Progenitor cell of endocrine pancreas (in vitro differentiated cells): ENCODE results near the gene KDM1B. TPM values are rescaled to one million over a fixed set of nuclear protein-coding genes. Genes with fewer than 3 reads are reported as not detected.

ENCODE experiments used
- DNase-seq: peaks from one replicate; pipeline ENCODE4 v3.0.0; 2021; ENCODE audit warnings: low spot score; ENCODE audit not compliant: unreplicated experiment
- H3K27ac Mint-ChIP-seq: 2 replicates; pipeline ENCODE4 v1.8.0; 2021; ENCODE audit warnings: mild to moderate bottlenecking, moderate library complexity, mixed read lengths
- H3K27me3 Mint-ChIP-seq: 2 replicates; pipeline ENCODE4 v1.8.0; 2021; ENCODE audit warnings: mixed read lengths
- H3K36me3 Mint-ChIP-seq: 2 replicates; pipeline ENCODE4 v1.8.0; 2022; ENCODE audit warnings: mixed read lengths; ENCODE audit not compliant: insufficient read depth
- H3K4me1 Mint-ChIP-seq: 2 replicates; pipeline ENCODE4 v1.8.0; 2021; ENCODE audit warnings: low read depth, mixed read lengths
- H3K4me3 Mint-ChIP-seq: 2 replicates; pipeline ENCODE4 v1.8.0; 2021; ENCODE audit warnings: low read depth, mild to moderate bottlenecking, moderate library complexity, mixed read lengths
- H3K9me3 Mint-ChIP-seq: 2 replicates; pipeline ENCODE4 v1.8.0; 2021; ENCODE audit warnings: low read depth, mixed read lengths
- total RNA-seq: library from RNA; stranded (reverse); gene quantifications from 2 replicates; pipeline ENCODE4 v1.2.1, GENCODE V29; 2021
- TF ChIP-seq, protein P1 (sequence below): fragments of 200-600 bp; sonication (generic); IDR thresholded peaks from one replicate; pipeline ENCODE4 v1.5.0; 2021; ENCODE audit warnings: antibody characterized with exemption, mild to moderate bottlenecking; ENCODE audit not compliant: unreplicated experiment

KDM1B gene
- total RNA-seq, 1 donor from 2014 or later, result 21.7 TPM

DNA sequence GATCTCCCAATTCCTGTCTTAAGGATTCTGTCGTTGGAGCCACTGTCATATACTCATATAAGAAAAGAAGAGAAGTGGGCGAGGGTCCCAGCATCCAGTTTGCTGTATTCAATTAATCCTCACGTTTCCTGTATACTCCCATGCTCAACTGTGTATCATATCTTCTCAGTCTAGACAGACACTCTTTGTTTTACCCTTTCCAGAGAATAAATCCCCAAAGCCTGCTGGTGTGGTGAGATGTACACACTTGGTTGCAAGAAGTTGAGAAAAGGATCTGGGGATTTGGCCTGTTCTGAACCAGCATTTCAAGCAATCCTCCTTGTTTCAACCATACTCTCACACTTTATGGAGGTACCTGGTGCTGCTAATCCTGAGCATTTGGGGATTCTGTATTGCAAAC lies 3.4 kb upstream of the KDM1B start:
- H3K4me1 Mint-ChIP-seq, result peaks cover 23% of the 10 kb centered on the region
- H3K9me3 Mint-ChIP-seq, result no peaks in the 10 kb centered on the region
- DNase-seq, result no peak
- no peaks in the 10 kb centered on the region for H3K27me3 Mint-ChIP-seq
- peaks cover 3% of the 10 kb centered on the region for H3K36me3 Mint-ChIP-seq
- no peak overlapping the region for H3K4me3 Mint-ChIP-seq
- H3K27ac Mint-ChIP-seq, result no peak overlapping the region
- TF ChIP-seq, protein P1, sequence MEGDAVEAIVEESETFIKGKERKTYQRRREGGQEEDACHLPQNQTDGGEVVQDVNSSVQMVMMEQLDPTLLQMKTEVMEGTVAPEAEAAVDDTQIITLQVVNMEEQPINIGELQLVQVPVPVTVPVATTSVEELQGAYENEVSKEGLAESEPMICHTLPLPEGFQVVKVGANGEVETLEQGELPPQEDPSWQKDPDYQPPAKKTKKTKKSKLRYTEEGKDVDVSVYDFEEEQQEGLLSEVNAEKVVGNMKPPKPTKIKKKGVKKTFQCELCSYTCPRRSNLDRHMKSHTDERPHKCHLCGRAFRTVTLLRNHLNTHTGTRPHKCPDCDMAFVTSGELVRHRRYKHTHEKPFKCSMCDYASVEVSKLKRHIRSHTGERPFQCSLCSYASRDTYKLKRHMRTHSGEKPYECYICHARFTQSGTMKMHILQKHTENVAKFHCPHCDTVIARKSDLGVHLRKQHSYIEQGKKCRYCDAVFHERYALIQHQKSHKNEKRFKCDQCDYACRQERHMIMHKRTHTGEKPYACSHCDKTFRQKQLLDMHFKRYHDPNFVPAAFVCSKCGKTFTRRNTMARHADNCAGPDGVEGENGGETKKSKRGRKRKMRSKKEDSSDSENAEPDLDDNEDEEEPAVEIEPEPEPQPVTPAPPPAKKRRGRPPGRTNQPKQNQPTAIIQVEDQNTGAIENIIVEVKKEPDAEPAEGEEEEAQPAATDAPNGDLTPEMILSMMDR, result no peak

DNA sequence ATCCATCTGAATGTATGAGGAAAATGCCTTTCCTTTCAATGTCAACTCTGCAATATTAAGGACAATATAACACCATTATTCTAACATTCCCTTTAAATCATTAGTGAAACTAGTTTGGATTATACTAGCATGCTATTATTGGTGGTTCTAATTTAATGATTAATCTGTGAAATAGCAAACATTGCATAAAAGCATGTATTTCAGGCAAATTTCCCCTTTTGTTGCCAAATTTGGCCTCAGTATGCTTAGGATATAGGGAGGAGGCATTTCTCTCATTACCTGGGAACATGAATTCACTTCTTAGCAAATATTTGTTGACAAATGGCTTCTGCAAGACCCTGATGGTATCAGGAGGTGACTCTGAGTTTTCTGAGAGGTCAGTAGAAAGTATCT lies 1.9 kb upstream of the KDM1B start:
- H3K27ac Mint-ChIP-seq, result peak overlapping the region; percentile 77
- DNase-seq, result no peak
- H3K4me3 Mint-ChIP-seq, result no peak overlapping the region
- no peaks in the 10 kb centered on the region for H3K27me3 Mint-ChIP-seq
- no peaks in the 10 kb centered on the region for H3K9me3 Mint-ChIP-seq
- peaks cover 1% of the 10 kb centered on the region for H3K36me3 Mint-ChIP-seq
- H3K4me1 Mint-ChIP-seq, result peaks cover 23% of the 10 kb centered on the region
- TF ChIP-seq, protein P1, result no peak

DNA sequence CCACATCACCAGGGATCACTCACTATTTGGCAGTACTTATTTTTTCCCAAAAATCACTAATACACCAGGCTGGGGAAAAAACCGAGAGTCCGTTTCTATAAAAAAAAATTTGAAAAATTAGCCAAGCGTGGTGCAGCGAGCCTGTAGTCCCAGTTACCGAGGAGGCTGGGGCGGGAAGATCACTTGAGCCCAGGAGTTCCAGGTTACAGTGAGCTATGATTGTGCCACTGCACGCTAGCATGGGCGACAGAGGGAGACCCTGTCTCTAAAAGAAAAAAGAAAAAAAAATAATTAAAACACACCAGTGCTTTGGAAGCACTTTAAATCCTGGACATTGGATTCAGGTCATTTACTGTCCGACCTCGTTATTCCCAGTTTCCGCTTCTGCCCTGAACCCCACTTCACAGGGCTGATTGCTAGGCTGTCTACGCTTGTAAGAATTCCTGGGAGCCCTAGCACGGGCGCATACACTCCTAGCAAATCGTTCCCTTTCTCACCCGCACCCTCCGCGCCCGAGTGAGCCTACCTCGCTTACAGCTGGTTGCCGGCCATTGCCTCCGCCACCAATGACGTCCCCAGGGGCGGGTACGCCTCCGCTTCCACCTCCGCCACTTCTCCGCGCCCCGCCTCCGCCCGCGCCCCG lies 594 bp upstream of the KDM1B start, which contains the start of gene TPMT:
TSS of gene TPMT (minus strand) at position 571 of the 643 bp plus-strand sequence. CDS start 5,950 bp downstream, outside the sequence.
- Mint-ChIP-seq H3K4me1 (peaks cover 23% of the 10 kb centered on the region), H3K36me3 (no peaks in the 10 kb centered on the region), H3K27ac (peak within 1 kb of the TSS; percentile 99), H3K27me3 (no peaks in the 10 kb centered on the region), H3K4me3 (peak within 1 kb of the TSS; percentile 98), H3K9me3 (no peaks in the 10 kb centered on the region)
- TF ChIP-seq, protein P1, result no peak
- no peak for DNase-seq

DNA sequence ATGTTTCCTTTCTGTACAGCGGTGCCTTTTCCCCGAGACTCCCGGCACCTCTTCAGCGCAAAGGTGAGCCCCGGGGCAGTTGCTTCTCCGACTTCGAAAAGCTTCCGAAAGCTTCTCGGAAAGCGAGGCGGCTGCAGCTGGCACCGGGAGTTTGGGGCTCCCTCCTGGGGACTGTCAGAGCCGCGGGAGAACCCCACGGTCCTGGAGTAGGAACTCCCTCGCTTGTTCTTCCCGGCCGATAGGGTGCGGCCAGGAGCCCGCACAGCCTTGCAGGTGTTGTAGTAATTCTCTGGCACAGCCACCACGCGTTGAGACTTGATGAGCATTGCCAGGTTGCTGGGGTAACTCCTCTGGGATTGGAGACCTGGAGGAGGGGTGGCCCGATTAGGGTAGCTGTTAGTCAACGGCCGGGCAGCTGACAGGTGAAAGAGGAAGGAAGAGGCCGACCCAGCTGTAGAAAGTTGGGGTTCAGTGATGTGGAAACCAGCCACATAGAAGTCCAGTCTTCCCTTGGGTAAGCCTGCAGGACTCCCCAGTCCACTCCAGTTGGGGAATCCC lies 721 bp downstream of the KDM1B start:
- DNase-seq, result peak; percentile 53
- peaks cover 23% of the 10 kb centered on the region for H3K4me1 Mint-ChIP-seq
- peak overlapping the region; percentile 95 for H3K27ac Mint-ChIP-seq
- peak overlapping the region; percentile 98 for H3K4me3 Mint-ChIP-seq
- H3K27me3 Mint-ChIP-seq, result no peaks in the 10 kb centered on the region
- TF ChIP-seq, protein P1, result peak; percentile 52
- peaks cover 1% of the 10 kb centered on the region for H3K36me3 Mint-ChIP-seq
- no peaks in the 10 kb centered on the region for H3K9me3 Mint-ChIP-seq

DNA sequence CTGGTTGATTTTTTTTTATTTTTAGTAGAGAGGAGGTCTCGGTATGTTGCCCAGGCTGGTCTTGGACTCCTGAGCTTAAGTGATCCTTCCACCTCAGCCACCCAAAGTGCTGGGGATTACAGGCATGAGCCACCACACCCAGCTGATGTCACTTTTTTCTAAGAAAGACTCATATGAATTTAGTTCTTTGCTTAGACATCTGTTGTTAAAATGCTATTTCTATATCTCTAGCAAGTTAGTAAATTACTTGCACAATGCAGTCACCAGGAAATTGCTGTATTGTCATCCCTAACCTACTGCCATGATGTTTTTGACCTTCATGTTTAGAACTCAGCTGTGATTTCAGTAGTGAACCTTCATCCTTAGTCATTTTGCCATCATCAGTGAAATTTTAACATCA lies 5.7 kb downstream of the KDM1B start:
- Mint-ChIP-seq H3K27me3 (no peaks in the 10 kb centered on the region), H3K27ac (no peak overlapping the region), H3K4me3 (no peak overlapping the region), H3K36me3 (peaks cover 12% of the 10 kb centered on the region), H3K9me3 (no peaks in the 10 kb centered on the region), H3K4me1 (peaks cover 3% of the 10 kb centered on the region)
- DNase-seq, result no peak
- TF ChIP-seq, protein P1, result no peak
